Tibial nerve (tissue), 4 donors: ENCODE results near the gene STRIP1. TPM values are rescaled to one million over a fixed set of nuclear protein-coding genes. Genes with fewer than 3 reads are reported as not detected.
A peak's percentile ranks its signal among the peaks of the same experiment; 100 is the strongest.

Experiments
- DNase-seq, 2 donors: peaks; one replicate each; pipeline ENCODE4 v3.0.0-alpha.2; 2019; ENCODE audit warnings: low spot score in 2 of 2
- H3K27ac ChIP-seq, 4 donors: fragments of 200-600 bp; sonication (generic) in 3 of 4; one replicate each; pipeline ENCODE4 v1.5.1; 2017 to 2019; ENCODE audit warnings: mild to moderate bottlenecking in 1 of 4
- H3K27me3 ChIP-seq, 2 donors: fragments of 200-600 bp; sonication (generic) in 1 of 2; one replicate each; pipeline versions ENCODE4 v1.5.1 to v1.6.0; 2017 to 2019
- H3K36me3 ChIP-seq, 3 donors: fragments of 200-600 bp; sonication (generic); one replicate each; pipeline ENCODE4 v1.5.1; 2018 to 2019
- H3K4me1 ChIP-seq, 4 donors: fragments of 200-600 bp; sonication (generic) in 3 of 4; one replicate each; pipeline ENCODE4 v1.5.1; 2017 to 2019
- H3K4me3 ChIP-seq, 4 donors: fragments of 200-600 bp; sonication (generic) in 3 of 4; one replicate each; pipeline ENCODE4 v1.5.1; 2017 to 2019; ENCODE audit warnings: mild to moderate bottlenecking in 1 of 4, moderate library complexity in 1 of 4
- H3K9me3 ChIP-seq, 4 donors: fragments of 200-600 bp; sonication (generic) in 3 of 4; one replicate each; pipeline ENCODE4 v1.5.1; 2017 to 2019
- EP300 ChIP-seq, 2 donors: sonication (generic); formaldehyde crosslinking; IDR thresholded peaks; one replicate each; pipeline ENCODE4 v1.6.1; 2017; ENCODE audit warnings: antibody characterized with exemption in 2 of 2, mild to moderate bottlenecking in 1 of 2
- POLR2A ChIP-seq, 2 donors: fragments of 450-650 bp; IDR thresholded peaks; one replicate each; pipeline ENCODE4 v1.6.1; 2017; ENCODE audit warnings: antibody characterized with exemption in 2 of 2, mild to moderate bottlenecking in 2 of 2, moderate library complexity in 2 of 2
- WGBS, 2 donors: methylation state at CpG; one replicate each; pipeline ENCODE4 v1.1.5; 2018; 5-methylcytosine and 5-hydroxymethylcytosine counted together
- total RNA-seq, 4 donors: library from RNA; depleted of rRNA; stranded (reverse); fragments of >200 nt; gene quantifications; one replicate each; pipeline ENCODE4 v1.1.0, GENCODE V29; 2016
- TF ChIP-seq, protein P1 (sequence below), 5 experiments: fragments of 200-600 bp in 3 of 5; fragments of 450-650 bp in 2 of 5; sonication (generic) in 3 of 5; IDR thresholded peaks; one replicate each; pipeline ENCODE4 v1.5.1; 2016 to 2019; ENCODE audit warnings: antibody characterized with exemption in 5 of 5, mild to moderate bottlenecking in 3 of 5, moderate library complexity in 2 of 5

Gene STRIP1
- total RNA-seq, 4 donors from 2014 or later, result 37.7 to 43.5 (median 39.7) TPM

DNA sequence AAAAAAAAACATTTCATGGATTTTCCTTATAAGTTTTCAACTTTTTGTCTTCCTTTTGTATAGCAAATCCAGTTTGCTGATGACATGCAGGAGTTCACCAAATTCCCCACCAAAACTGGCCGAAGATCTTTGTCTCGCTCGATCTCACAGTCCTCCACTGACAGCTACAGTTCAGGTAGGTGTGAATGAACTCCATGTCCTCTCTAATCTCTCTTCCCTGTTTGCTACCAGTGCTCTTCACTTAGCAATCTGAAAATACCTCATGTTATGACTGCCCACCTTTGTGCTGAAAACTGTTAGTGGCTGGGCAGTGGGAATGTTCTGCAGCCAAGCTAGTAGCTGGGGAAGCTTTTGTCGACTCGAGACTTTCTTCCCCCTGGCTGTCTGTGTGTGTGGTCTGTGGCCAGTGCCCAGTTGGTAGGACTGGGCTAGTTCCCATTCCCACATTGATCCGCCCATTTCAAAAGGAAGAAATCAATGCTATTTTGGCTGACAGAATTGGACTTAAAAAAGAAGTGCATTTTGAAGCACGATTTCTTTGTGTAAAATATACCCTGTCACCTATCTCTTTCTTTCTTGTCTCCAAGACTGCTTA lies 25.4 kb upstream of the STRIP1 start:
- Histone ChIP-seq H3K27me3 (no peaks in the 10 kb centered on the region), H3K36me3 (peaks cover 0 to 51% (median 7%) of the 10 kb centered on the region in 3 donors), H3K4me3 (no peak overlapping the region), H3K9me3 (no peaks in the 10 kb centered on the region), H3K4me1 (peaks cover 0 to 32% (median 24%) of the 10 kb centered on the region in 4 donors), H3K27ac (no peak overlapping the region)
- no peak for DNase-seq
- WGBS, 2 donors, result 83 to 86% methylated on average over 7 of the region's 7 CpGs
- TF ChIP-seq POLR2A (IDR thresholded peaks at IDR 0.05) (no peak), EP300 (IDR thresholded peaks at IDR 0.05) (no peak)
- TF ChIP-seq, protein P1, sequence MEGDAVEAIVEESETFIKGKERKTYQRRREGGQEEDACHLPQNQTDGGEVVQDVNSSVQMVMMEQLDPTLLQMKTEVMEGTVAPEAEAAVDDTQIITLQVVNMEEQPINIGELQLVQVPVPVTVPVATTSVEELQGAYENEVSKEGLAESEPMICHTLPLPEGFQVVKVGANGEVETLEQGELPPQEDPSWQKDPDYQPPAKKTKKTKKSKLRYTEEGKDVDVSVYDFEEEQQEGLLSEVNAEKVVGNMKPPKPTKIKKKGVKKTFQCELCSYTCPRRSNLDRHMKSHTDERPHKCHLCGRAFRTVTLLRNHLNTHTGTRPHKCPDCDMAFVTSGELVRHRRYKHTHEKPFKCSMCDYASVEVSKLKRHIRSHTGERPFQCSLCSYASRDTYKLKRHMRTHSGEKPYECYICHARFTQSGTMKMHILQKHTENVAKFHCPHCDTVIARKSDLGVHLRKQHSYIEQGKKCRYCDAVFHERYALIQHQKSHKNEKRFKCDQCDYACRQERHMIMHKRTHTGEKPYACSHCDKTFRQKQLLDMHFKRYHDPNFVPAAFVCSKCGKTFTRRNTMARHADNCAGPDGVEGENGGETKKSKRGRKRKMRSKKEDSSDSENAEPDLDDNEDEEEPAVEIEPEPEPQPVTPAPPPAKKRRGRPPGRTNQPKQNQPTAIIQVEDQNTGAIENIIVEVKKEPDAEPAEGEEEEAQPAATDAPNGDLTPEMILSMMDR (IDR thresholded peaks at IDR 0.05), result no peak

- Histone ChIP-seq H3K36me3 (peaks cover 0 to 76% (median 11%) of the 10 kb centered on the region in 3 donors), H3K4me1 (peaks cover 0 to 7% (median 2%) of the 10 kb centered on the region in 4 donors), H3K27ac (peak overlapping the region in 3 of 4 donors; percentile 42 to 67 (median 47)), H3K9me3 (no peaks in the 10 kb centered on the region), H3K4me3 (no peak overlapping the region), H3K27me3 (no peaks in the 10 kb centered on the region)
- DNase-seq, result no peak
- WGBS, 2 donors, result 43 to 45% methylated on average over 2 of the region's 2 CpGs
- TF ChIP-seq, protein P1 (IDR thresholded peaks at IDR 0.05), result peak; percentile 26 to 46 (median 33)
- TF ChIP-seq EP300 (IDR thresholded peaks at IDR 0.05), result no peak
Observed at GRCh38 chr1:110011527-110012041, 22.8 kb upstream of the STRIP1 start.

- TF ChIP-seq EP300 (IDR thresholded peaks at IDR 0.05) (no peak), POLR2A (IDR thresholded peaks at IDR 0.05) (no peak)
- TF ChIP-seq, protein P1 (IDR thresholded peaks at IDR 0.05), result no peak
- Histone ChIP-seq H3K9me3 (no peaks in the 10 kb centered on the region), H3K27me3 (no peaks in the 10 kb centered on the region), H3K4me1 (peaks cover 0 to 4% (median under 1%) of the 10 kb centered on the region in 4 donors), H3K4me3 (no peak overlapping the region), H3K27ac (peak overlapping the region in 3 of 4 donors; percentile 42 to 67 (median 47)), H3K36me3 (peaks cover 0 to 82% (median 18%) of the 10 kb centered on the region in 3 donors)
- WGBS, 2 donors, result 83 to 85% methylated on average over 6 of the region's 6 CpGs
- no peak for DNase-seq
Observed at GRCh38 chr1:110012100-110012780, 22.2 kb upstream of the STRIP1 start.

DNA sequence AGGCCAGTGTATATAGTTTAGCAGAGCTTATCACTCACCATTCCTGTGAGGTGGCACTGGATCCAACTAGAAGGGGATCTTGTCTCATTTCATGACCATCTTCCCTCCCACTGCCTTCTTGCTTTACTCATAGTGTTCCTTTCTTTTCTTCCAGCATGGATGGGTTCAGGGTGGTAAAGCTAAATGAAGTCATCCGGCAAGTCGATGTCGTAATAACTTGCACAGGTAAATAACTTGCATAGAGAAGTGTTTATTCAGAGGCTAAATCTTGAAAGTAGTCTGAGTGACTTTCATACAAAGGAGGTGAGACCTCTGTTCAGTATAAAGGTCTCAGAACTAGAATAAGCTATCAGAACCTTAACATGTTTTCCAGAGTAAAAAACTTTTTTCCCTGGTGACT lies 16.6 kb upstream of the STRIP1 start:
- Histone ChIP-seq H3K36me3 (peaks cover 0 to 100% (median 51%) of the 10 kb centered on the region in 3 donors), H3K4me3 (no peak overlapping the region), H3K27me3 (no peaks in the 10 kb centered on the region), H3K27ac (no peak overlapping the region), H3K9me3 (no peaks in the 10 kb centered on the region), H3K4me1 (no peaks in the 10 kb centered on the region)
- TF ChIP-seq, protein P1 (IDR thresholded peaks at IDR 0.05), result no peak
- no peak for TF ChIP-seq EP300 (IDR thresholded peaks at IDR 0.05)
- TF ChIP-seq POLR2A (IDR thresholded peaks at IDR 0.05), result no peak
- 91 to 94% methylated on average over 3 of the region's 3 CpGs for WGBS, 2 donors
- no peak for DNase-seq

DNA sequence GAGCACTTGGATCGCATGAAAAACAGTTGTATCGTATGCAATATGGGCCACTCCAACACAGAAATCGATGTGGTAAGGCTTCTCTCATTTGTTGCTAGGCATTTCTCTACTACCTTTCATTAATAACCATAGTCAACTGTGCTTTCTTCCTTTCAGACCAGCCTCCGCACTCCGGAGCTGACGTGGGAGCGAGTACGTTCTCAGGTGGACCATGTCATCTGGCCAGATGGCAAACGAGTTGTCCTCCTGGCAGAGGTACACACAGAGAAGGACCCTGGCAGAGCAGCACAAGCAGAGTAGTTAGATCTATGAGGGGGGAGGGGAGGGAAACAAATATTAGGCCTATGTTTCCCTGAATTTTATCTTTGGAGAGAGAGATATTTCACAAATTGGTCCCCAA lies 16.0 kb upstream of the STRIP1 start:
- no peak for TF ChIP-seq POLR2A (IDR thresholded peaks at IDR 0.05)
- TF ChIP-seq, protein P1 (IDR thresholded peaks at IDR 0.05), result no peak
- no peak for TF ChIP-seq EP300 (IDR thresholded peaks at IDR 0.05)
- 94% methylated on average over 9 of the region's 9 CpGs for WGBS, 2 donors
- Histone ChIP-seq H3K36me3 (peaks cover 0 to 100% (median 47%) of the 10 kb centered on the region in 3 donors), H3K9me3 (no peaks in the 10 kb centered on the region), H3K4me3 (no peak overlapping the region), H3K27me3 (no peaks in the 10 kb centered on the region), H3K27ac (no peak overlapping the region), H3K4me1 (no peaks in the 10 kb centered on the region)
- DNase-seq, result no peak
